A549 treated with AZD9567 at 1 μM for 4 hours (cell line): Measurements from ENCODE around the gene TMEM220. TPM values are rescaled to one million over a fixed set of nuclear protein-coding genes. Genes with fewer than 3 reads are reported as not detected.

ENCODE experiments used
- total RNA-seq: library from RNA; stranded (reverse); fragments of 200-300 nt; extraction: Qiagen RNA extraction; gene quantifications from 5 replicates; pipeline ENCODE4 v1.2.3, GENCODE V29; 2022; ENCODE audit not compliant: insufficient read depth

TMEM220 gene
- total RNA-seq, result 2.4 to 3.0 TPM (median 2.7 TPM) in 4 of 5 replicates, not detected in the other

DNA sequence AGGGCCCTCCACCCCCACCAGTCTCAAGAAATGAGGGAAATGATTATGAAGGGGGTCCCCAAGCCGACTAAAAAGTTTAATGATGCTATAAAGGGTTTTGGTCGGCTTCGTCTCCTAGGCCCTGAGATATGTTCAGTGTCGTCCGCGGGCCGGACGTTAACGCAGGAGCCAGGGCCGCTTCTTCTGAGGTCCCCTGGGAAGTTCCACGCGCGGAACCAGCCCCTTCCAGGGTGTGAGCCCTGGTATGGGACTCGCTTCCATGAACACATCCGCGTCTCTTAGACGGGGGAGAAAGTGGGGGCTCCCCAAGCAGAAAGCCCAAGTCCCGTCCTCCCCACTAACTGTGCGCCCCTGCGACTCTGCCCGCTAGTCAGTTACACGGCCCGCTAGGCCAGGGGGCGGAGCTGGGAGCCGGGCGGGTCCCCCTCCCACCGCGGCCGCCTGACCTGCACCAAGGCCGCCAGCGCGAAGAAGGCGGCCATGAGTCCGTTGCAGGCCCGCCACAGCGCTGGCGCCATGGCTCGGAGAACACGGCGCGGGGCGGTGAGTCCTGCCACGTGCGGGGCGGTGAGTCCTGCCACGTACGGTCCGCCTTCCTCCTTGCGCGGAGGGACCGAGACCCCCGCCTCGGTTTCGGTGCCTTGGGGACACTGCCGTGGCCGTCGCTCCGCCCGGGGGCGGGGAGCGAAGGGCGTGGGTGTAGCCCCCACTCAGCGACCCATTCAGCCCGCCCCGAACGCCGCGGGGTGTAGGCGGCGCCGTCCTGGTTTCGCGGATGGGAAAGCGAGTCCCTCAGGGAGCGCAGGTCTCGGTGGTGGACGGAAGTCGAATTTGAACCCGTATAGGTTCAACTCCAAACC, at the start of gene TMEM220:
Gene TMEM220, minus strand, starts transcription at position 690 of the 860 bp plus-strand sequence. Its CDS starts 172 bp downstream, at position 518.

DNA sequence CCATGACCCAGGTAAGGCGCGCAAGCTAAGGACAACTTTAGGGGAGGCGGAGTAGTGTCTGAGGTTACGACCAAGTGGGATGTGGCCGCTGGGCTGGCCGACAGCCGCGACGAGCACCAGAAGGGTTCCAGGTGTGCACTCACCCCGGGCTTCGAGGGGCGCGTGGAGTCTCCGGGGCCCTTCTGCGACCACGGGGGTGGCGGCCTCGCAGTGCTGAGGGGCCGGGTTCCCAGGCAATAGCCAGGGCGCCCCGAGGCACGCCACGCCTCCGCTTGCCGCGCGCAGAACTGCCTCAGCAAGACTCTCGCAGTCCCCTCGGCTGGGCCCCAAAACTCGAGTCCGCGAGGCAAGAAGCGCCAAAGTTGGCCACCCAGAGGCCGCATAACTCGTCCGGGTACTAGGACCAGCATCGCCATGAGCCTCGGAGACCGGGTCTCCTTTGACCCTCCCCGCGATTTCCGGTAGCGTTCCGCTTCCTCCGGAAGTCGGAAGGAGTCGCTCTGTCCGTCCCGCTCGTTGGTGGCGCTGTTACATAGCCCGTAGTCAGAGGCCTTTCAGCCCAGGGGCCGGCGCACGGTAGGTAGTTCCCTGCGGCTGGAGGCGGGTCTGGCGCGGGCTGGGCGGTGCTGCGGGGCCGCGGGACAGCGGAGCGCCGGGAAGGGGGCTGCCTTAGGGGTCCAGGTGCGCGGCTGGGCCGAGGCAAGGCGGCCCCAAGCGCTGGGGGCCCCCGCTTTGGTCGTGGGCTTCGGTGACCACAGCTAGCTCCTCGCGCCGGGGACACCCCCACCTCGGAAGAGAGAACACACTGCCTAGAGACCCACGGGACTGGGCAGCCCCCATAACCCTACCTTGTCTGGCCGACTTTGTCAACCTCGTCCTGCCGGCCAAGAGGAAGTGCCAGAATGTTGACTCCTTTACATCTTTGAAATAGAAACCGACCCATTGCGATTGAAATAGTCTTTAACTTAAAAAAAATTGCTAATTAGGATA, 32.4 kb downstream of the TMEM220 start, which contains the start of the genes ADPRM and SCO1:
Gene ADPRM, plus strand, starts transcription at position 503 of the 990 bp plus-strand sequence. CDS start 7,333 bp downstream, outside the sequence.
Gene SCO1, minus strand, starts transcription at position 442 of the 990 bp plus-strand sequence. Its CDS starts 26 bp downstream, at position 416.

Other genes starting within 250 kb of the TMEM220 start
- gene MYH1, start 211.5 kb downstream of the TMEM220 start, total RNA-seq, result not detected in 5 replicates
- gene MYH2, start 180.4 kb downstream of the TMEM220 start, total RNA-seq, result not detected in 5 replicates
- 0.31 to 1.7 TPM (median 0.70 TPM) in 5 replicates for gene MYH3, start 72.7 kb downstream of the TMEM220 start, total RNA-seq
- 49.9 to 63.0 TPM (median 58.9 TPM) in 5 replicates for gene SCO1, start 32.5 kb downstream of the TMEM220 start, total RNA-seq
- 8.0 to 11.8 TPM (median 9.6 TPM) in 5 replicates for gene ADPRM, start 32.4 kb downstream of the TMEM220 start, total RNA-seq
- gene TMEM238L, start 74.1 kb upstream of the TMEM220 start, total RNA-seq, result not detected in 5 replicates
- not detected in 5 replicates for gene PIRT, start 108.1 kb upstream of the TMEM220 start, total RNA-seq